Occipital lobe (tissue), 2 donors: Measurements from ENCODE around the gene PLCB4. TPM values are rescaled to one million over a fixed set of nuclear protein-coding genes. Genes with fewer than 3 reads are reported as not detected.

Experiments
- DNase-seq: peaks from one replicate; lab custom pipeline; 2025; lab: John Stamatoyannopoulos, UW
- total RNA-seq: library from RNA; depleted of rRNA; stranded (reverse); fragments of >200 nt; gene quantifications from one replicate; pipeline ENCODE4 v1.2.3, GENCODE V29; 2014

PLCB4 gene
- total RNA-seq, 1 donor from 2014 or later: 12.6 TPM

DNA sequence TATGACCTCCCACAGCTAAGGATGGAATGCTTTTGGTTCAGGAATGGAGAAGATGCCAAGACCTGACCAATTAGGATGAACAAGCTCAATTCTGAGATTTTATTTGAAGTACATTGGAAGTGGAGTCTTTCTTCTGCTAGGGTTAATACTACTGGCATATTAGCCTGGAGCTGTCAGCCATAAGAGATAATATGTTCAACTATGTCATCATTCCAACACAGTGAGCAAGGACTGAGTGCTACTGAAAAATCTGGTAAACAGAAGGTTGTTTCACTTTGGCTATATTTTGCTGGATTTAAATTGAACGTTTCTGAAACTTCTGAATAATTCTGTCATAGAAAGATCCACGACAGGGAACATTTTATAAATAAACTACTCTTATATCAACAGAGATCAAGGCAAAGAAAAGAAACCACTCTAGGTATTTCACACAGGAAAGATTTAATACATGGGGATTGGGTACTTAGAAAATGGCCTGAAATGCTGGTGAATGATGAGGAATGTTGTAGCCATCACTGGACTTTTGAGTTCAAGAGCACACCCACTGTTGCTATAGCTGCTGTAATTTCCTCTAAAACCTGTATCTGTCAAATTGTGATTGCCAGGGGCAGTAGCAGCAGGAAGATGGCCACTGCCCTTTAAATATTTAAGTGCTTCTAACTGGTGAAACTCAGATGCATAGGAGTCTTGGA, 200.5 kb downstream of the PLCB4 start:
- DNase-seq: no peak

DNA sequence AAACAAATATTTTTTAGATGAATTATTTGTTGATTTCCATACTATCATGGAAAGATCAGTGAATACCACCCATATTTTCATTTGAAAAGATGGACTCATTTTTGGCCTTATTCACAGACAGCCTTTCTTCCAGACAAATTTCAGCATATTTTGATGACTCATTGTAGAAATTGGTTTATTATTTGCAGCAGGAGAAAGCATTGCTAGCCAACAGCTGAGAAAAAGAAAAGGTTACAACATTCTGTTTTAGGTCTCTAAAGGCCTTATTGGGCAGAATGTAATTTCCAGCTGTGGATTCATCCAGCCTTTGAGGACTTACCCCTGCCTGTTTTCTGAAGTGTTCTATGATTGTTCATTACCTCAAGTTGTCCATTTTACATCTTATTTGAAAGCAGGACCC, 201.9 kb downstream of the PLCB4 start:
- no peak for DNase-seq

DNA sequence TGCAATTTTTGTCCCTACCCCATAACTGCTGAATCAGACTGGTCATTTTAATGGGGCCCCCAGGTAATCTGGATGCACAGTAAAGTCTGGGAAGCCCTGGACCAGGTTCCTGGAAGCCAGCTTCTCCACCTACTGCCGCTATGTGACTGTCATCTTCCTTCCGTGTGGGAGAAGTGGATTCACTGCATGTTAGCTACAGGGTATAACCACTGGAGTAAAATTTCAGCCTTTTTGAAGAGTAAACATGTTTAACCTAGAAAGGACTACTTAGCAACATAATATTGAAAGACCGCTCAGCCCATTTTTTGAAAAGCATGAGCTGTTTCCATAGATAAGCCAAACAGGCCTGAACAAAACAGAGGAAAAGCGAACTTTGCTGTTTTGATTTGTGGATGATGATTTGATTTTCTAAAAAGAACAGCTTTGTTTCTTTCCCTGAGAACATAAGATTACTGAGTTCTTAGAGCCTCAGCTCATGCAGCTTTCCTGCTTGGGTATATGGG, 208.1 kb downstream of the PLCB4 start:
- DNase-seq: no peak

- no peak for DNase-seq
These were observed 211.1 kb downstream of the PLCB4 start for GRCh38 chr20:9279918-9280401.

- no peak for DNase-seq
These were observed 211.8 kb downstream of the PLCB4 start for GRCh38 chr20:9280666-9281065.

GRCh38 chr20:9281803-9282202, 212.9 kb downstream of the PLCB4 start:
- no peak for DNase-seq

GRCh38 chr20:9285617-9286016, 216.7 kb downstream of the PLCB4 start:
- DNase-seq: no peak

GRCh38 chr20:9286501-9287461, 217.9 kb downstream of the PLCB4 start:
- no peak for DNase-seq

DNA sequence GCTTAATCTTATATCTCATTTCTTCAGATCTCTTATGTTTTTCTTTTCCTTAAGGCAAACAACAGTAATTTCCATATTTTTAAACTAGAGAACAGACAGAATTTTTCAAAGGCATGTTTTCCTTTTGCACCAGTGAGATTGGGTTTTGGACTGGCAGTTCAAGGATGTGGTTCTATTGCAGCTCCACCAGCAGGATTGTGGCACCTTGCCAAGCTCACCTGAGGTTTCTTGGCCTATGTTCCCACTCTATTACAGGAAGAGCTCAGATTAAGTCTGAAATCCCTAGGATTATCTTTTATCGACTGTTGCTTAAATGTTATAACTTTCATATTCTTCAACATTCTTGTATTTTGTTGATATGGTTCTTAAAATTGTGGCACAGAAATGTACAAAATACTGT, 218.9 kb downstream of the PLCB4 start:
- no peak for DNase-seq

DNA sequence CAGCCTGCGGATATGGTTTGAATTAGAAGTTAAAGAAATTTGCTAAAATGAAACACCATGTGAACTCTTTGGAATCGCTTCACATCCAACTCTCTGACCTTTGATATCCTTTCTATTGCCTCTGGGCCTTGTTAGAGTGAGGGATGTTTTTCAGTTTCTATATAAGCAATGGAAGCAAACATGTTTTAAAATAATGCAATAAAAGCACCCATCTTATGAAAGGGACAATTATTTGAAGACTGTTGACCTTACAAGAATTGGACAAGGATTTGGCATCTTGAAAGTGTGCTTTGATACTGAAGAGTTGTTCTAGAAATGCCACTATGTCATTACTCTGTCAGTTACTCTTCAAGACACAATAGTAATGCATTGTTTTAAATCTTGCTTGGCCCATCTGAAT, 221.4 kb downstream of the PLCB4 start:
- no peak for DNase-seq

DNA sequence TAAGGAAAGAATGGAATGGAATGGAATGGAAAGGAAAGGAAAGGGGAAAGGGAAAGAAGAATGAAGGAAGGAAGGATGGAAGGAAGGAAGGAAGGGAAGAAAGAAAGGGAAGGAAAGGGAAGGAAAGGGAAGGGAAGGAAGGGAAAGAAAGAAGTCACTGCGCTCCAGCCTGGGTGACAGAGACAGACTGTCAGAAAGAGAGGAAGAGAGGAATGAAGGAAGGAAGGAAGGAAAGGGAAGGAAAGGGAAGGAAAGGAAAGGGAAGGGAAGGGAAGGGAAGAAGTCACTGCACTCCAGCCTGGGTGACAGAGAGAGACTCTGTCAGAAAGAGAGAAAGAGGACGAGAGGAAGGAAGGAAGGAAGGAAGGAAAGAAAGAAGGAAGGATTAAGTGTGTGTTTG, 224.3 kb downstream of the PLCB4 start:
- no peak for DNase-seq

GRCh38 chr20:9294041-9294440, 225.2 kb downstream of the PLCB4 start:
- DNase-seq: no peak

DNA sequence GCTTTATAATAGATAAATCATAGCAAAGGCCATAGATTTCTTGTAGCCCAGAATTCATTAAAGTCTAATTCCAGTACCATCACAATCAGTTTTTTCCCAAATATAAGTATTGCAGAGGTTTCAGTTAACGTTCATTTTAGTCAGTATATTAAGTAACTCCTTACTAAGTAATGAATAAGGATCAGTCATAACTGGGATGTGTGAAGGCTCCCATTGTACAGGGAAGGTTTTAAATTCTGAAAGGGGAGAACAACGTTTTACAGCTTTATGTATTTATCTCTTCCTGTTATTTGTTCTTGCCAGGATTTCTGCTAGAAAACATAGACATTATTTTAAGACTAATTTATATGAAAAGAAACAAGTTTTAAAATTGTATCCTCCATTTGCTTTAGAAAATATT, 230.0 kb downstream of the PLCB4 start:
- DNase-seq: no peak

GRCh38 chr20:9300080-9300479, 231.2 kb downstream of the PLCB4 start:
- DNase-seq: no peak

DNA sequence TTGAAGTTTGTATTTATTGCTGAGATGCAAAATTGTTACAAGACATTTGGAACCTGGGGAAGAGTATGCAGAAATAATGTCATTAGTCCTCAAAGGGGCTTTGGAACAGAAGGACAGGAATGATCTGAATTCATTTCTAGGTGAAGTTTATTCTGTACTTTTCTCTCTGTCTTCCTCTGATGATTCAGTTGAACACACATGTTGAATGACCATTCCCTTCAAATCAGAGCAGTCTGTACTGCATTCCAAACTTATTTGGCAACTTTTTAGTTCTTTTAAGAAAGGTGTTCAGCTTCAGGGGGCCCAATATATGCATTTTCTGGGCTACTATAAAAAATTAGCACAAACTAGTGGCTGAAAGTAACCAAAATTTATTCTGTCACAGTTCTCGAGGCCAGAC, 231.6 kb downstream of the PLCB4 start:
- DNase-seq: no peak

GRCh38 chr20:9301129-9302090, 232.5 kb downstream of the PLCB4 start:
- DNase-seq: no peak

- no peak for DNase-seq
These were observed 233.2 kb downstream of the PLCB4 start for GRCh38 chr20:9302091-9302462.

DNA sequence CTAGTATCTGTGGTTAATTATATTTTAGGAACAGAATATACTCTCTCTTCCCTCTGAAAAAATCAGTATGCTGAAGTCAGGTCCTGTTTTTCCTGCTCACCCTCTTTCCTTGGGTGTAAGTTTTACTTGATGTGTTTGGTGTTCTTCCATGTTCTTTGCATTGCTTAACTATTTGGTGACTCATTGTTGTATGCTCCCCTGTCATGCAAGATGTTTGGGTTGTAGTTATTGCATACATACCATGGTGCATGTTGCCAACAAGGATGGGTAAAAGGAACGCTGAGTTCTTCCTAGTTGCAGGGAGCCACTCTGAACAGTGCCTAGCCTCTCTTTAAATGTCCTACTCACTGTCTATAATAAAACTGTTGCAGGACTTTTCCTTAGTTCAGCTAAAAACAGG, 237.6 kb downstream of the PLCB4 start:
- DNase-seq: no peak

GRCh38 chr20:9308056-9308455, 239.2 kb downstream of the PLCB4 start:
- no peak for DNase-seq

DNA sequence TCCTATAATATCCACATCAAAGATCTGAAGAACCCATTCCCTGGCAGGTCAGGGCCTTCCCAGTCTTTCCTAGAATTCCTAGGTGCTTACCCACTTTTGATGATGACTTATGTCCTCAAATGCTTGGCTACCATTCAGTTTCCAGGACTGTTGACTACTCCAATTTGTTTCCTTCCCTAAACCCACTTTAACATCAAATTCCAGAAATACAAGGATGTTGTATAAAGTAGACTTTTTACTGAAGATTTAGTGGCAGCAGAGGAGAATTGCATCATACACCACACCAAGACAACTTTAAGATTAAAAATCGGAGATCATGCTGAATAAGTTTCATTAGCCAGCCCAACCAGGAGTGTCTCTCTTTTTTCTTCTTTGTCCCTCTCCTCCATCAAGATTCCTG, 242.2 kb downstream of the PLCB4 start:
- DNase-seq: no peak

- no peak for DNase-seq
These were observed 250.9 kb downstream of the PLCB4 start for GRCh38 chr20:9319687-9320384.
